ENCODE results near the gene DNMBP.

DNMBP gene

DNA sequence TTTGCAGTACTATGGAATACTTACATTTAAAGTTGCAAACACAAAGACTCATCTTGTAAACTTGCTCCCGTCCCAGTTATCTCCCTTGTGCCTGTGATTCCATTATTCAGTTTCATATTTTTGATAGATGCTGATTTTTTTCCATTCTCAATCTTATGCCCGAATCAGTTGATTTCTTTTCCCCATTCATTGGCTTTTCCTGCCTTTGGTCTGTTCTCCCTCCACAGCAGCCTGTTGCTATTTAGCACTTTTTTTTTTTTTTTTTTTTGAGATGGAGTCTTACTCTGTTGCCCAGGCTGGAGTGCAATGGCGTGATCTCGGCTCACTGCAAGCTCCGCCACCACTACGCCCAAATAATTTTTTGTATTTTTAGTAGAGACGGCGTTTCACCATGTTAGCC, 149.3 kb downstream of the DNMBP start:
- TF ChIP-seq, protein P1, sequence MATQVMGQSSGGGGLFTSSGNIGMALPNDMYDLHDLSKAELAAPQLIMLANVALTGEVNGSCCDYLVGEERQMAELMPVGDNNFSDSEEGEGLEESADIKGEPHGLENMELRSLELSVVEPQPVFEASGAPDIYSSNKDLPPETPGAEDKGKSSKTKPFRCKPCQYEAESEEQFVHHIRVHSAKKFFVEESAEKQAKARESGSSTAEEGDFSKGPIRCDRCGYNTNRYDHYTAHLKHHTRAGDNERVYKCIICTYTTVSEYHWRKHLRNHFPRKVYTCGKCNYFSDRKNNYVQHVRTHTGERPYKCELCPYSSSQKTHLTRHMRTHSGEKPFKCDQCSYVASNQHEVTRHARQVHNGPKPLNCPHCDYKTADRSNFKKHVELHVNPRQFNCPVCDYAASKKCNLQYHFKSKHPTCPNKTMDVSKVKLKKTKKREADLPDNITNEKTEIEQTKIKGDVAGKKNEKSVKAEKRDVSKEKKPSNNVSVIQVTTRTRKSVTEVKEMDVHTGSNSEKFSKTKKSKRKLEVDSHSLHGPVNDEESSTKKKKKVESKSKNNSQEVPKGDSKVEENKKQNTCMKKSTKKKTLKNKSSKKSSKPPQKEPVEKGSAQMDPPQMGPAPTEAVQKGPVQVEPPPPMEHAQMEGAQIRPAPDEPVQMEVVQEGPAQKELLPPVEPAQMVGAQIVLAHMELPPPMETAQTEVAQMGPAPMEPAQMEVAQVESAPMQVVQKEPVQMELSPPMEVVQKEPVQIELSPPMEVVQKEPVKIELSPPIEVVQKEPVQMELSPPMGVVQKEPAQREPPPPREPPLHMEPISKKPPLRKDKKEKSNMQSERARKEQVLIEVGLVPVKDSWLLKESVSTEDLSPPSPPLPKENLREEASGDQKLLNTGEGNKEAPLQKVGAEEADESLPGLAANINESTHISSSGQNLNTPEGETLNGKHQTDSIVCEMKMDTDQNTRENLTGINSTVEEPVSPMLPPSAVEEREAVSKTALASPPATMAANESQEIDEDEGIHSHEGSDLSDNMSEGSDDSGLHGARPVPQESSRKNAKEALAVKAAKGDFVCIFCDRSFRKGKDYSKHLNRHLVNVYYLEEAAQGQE (IDR thresholded peaks at IDR 0.05; ENCODE audit: insufficient read depth in 1 of 2, low read depth in 2 of 2, low read length in 2 of 2), result no peak
- TF ChIP-seq FOXP2 (optimal IDR thresholded peaks at IDR 0.05; ENCODE audit: borderline replicate concordance, extremely low read depth, extremely low read length, insufficient read depth) (no peak), TAF1 (IDR thresholded peaks at IDR 0.05; ENCODE audit: borderline replicate concordance, insufficient read depth, low read length) (no peak), SIN3A (IDR thresholded peaks at IDR 0.05; ENCODE audit: borderline replicate concordance, insufficient read depth, low read length) (no peak), POLR2AphosphoS5 (IDR thresholded peaks at IDR 0.05; ENCODE audit: low read depth, low read length) (no peak)

DNA sequence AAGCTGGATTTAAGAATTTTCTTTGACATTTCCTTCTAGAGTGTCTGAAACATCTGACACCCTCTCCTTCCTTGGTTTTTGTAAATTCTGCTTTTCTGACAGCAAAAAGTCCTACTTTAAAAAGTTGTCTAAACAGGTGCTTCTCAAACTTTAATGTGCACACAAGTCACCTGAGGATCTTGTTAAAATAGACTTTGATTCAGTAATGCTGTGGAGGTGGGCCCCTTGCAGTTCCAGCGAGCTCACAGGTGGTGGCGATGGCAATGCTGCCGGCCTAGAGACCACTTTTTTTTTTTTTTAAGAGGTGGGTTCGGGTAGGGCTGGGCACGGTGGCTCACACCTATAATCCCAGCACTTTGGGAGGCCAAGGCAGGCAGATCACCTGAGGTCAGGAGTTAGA, 150.2 kb downstream of the DNMBP start:
- no peak for TF ChIP-seq SIN3A (IDR thresholded peaks at IDR 0.05; ENCODE audit: borderline replicate concordance, insufficient read depth, low read length)

- TF ChIP-seq TAF1 (IDR thresholded peaks at IDR 0.05; ENCODE audit: borderline replicate concordance, insufficient read depth, low read length) (no peak), FOXP2 (optimal IDR thresholded peaks at IDR 0.05; ENCODE audit: borderline replicate concordance, extremely low read depth, extremely low read length, insufficient read depth) (no peak), POLR2AphosphoS5 (IDR thresholded peaks at IDR 0.05; ENCODE audit: low read depth, low read length) (no peak), SIN3A (IDR thresholded peaks at IDR 0.05; ENCODE audit: borderline replicate concordance, insufficient read depth, low read length) (no peak)
- TF ChIP-seq, protein P1 (IDR thresholded peaks at IDR 0.05; ENCODE audit: insufficient read depth in 1 of 2, low read depth in 2 of 2, low read length in 2 of 2), result no peak
Measured at GRCh38 chr10:99858849-99859248, 150.9 kb downstream of the DNMBP start.

DNA sequence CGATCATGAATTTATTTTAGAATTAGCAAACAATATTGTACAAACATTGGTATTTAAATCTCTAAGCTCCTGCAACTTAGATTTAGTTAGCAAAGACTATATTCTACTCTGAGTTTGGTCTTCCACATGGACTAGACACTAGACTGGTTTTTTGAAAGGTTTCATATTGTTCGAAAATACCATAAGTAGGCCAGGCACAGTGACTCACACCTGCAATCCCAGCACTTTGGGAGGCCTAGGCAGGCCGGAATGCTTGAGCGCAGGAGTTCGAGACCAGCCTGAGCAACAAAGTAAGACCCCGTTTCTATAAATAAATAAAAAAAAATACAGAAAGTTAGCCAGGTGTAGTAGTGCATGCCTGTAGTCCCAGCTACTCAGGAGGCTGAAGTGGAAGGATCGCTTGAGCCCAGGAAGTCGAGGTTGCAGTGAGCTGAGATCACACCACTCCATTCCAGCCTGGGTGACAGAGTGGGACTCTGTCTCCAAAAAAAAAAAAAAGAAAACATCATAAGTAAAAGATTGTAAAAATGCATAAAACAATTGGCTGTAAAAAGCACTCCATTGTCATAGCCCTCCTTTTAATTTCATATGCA, 154.2 kb downstream of the DNMBP start:
- TF ChIP-seq TAF1 (IDR thresholded peaks at IDR 0.05; ENCODE audit: borderline replicate concordance, insufficient read depth, low read length) (no peak), FOXP2 (optimal IDR thresholded peaks at IDR 0.05; ENCODE audit: borderline replicate concordance, extremely low read depth, extremely low read length, insufficient read depth) (no peak), POLR2AphosphoS5 (IDR thresholded peaks at IDR 0.05; ENCODE audit: low read depth, low read length) (no peak), SIN3A (IDR thresholded peaks at IDR 0.05; ENCODE audit: borderline replicate concordance, insufficient read depth, low read length) (no peak)
- TF ChIP-seq, protein P1 (IDR thresholded peaks at IDR 0.05; ENCODE audit: insufficient read depth in 1 of 2, low read depth in 2 of 2, low read length in 2 of 2), result no peak

DNA sequence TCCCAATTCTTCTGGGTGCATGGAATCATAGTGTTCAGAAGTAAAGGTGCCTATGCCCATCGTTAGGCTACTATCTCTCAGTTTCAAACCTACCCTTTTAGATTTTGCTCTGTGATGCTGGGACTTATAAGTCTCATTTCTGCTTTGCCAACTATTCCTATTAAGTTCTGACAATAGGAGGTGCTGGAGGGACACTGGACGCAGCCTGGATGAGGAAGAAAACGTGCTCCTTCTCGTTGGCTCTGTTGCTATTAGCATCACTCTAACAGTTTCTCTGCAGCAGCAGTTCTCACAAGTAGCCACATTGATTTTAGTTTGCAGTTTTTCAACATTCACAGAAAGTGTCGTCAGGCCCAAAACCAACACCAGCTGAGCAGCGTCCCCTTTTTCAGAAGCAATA, 154.9 kb downstream of the DNMBP start:
- TF ChIP-seq SIN3A (IDR thresholded peaks at IDR 0.05; ENCODE audit: borderline replicate concordance, insufficient read depth, low read length) (no peak), FOXP2 (optimal IDR thresholded peaks at IDR 0.05; ENCODE audit: borderline replicate concordance, extremely low read depth, extremely low read length, insufficient read depth) (no peak), TAF1 (IDR thresholded peaks at IDR 0.05; ENCODE audit: borderline replicate concordance, insufficient read depth, low read length) (no peak), POLR2AphosphoS5 (IDR thresholded peaks at IDR 0.05; ENCODE audit: low read depth, low read length) (no peak)
- TF ChIP-seq, protein P1 (IDR thresholded peaks at IDR 0.05; ENCODE audit: insufficient read depth in 1 of 2, low read depth in 2 of 2, low read length in 2 of 2), result no peak

Measured in PFSK-1 (cell line).